Measurements from ENCODE around the gene GALNTL6.

GALNTL6 gene

GRCh38 chr4:172573899-172574298 is 760.7 kb downstream of the GALNTL6 start:
- no peak for DNase-seq (ENCODE audit: low read depth)

GRCh38 chr4:172578712-172579111 is 765.5 kb downstream of the GALNTL6 start:
- no peak for DNase-seq (ENCODE audit: low read depth)

- no peak for DNase-seq (ENCODE audit: low read depth)
Measured at GRCh38 chr4:172584816-172585215, 771.6 kb downstream of the GALNTL6 start.

- no peak for DNase-seq (ENCODE audit: low read depth)
Measured at GRCh38 chr4:172596206-172596605, 783.0 kb downstream of the GALNTL6 start.

GRCh38 chr4:172599554-172599953 is 786.4 kb downstream of the GALNTL6 start:
- DNase-seq (ENCODE audit: low read depth), result no peak

DNA sequence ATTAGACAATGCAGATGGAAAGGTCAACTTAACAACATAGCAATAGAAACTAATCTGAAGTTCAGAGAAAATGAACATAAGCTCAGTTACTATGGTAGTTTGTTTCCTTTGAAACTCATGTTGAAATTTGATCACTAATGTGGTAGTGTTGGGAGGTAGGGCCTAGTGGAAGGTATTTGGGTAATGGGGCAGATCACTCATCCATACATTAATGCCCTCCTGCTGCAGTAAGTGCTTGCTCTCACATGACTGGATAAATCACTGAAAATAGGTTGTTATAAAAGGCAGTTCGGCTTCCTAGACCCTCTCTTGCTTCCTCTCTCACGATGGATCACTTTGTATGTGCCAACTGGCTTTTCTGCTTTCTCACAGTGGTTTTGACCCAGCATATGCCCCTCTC is 788.0 kb downstream of the GALNTL6 start:
- DNase-seq (ENCODE audit: low read depth), result no peak

DNA sequence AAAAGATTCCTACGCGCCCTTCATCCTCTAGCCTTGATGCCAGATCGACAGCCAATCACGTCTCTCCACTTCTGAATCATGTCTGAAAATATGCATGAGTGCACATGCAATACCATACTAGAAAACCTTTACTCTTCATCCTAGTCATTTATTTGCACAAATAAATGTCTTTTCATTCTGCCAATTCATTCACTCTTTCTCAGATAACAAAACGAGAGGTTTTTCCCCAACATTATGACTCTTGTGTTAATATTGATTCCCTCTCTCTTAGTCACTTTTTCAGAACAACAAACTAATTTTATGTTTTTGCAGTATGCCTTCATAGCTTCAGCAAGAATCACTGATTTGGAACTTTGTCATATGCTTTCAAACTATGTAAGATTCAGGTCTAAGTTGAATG is 806.0 kb downstream of the GALNTL6 start:
- DNase-seq (ENCODE audit: low read depth), result no peak

DNA sequence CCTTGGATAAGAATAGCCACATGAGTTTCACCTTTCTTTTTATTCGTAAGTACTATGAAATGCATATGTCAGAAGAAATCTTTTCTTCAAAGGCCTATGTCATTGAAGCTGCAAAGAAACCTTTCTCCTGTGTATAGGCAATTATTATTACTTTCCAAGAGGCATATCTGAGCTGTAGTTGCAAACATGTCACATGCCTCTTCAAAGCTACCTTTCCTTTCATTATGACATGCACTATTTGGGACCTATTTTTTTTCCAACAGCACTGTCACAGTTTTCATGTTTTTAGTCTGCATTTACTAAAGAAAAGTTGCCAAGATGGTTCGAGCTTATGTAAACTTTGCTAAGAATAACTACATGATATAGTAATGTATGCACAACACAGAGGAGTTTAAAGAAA is 806.6 kb downstream of the GALNTL6 start:
- DNase-seq (ENCODE audit: low read depth), result no peak

DNA sequence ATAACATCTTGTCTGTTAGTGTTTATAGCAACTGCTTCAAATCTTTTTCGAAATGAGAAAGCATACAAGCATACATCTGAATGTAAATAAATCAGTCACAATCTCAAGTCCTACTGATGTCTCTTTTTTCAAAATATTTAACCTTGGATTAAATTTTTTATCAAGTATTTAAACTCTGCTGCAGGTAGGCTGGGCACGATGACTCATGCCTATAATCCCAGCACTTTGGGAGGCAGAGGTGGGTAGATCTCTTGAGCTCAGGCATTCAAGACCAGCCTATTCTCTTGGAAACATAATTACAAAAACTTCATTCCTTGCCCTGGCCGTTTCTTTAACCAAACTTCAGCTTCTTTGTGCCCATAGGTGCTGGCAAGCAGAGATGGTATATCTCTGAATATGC is 815.1 kb downstream of the GALNTL6 start:
- DNase-seq (ENCODE audit: low read depth), result no peak

DNA sequence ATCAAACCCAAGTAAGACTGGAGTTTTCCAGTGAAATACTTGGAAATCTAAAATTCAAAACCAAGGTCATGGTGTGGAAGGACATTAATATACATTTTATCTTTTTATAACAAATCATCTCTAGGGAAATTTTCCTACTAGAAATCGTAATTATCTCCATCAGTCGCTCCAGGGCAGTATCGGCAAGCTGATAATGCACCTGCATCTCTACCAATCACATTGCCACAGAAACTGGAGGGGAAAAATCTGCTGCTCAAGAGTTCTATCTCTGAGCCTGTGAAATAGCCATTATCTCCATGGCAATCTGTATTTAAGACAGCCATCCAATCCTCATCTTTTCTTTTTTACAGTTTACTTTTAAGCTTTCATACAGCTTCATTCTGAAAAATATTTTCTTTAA is 817.1 kb downstream of the GALNTL6 start:
- DNase-seq (ENCODE audit: low read depth), result no peak

- DNase-seq (ENCODE audit: low read depth), result no peak
Measured at GRCh38 chr4:172631832-172632231, 818.6 kb downstream of the GALNTL6 start.

DNA sequence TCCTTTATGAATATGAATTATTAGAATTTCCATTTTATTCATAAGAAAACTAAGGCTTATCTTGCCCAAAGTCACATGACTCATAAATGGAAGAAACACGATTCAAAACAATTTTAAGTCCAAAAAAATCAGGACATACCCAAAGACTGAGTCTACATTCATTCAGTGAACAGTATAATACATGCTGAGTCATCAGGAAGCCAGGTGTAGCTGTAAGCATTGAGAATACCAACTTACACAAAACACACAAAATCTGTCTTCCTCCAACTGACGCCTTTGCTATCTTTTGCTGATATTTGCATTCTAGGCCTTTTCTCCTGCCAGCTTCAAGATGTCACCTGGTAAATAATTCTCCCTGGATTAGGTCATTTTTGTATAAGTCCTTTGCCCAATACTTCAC is 835.3 kb downstream of the GALNTL6 start:
- no peak for DNase-seq (ENCODE audit: low read depth)

DNA sequence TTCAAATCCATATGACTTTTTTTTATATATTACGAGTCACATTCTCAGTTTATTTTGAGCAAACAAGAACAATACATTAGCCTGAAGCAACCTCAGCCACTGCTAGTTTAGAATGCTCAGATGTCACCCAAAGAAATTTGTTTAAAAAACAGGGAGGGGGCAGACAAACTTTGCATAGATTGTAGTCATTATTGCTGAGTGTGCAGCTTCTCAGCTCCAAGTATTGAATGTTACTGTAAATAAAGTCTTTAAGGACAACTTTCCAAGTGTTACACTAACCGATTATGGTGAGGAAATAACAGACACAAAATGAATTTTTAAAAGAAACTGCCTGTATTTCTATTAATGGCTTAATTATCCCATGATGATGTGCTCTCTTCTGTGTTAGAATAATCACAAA is 835.9 kb downstream of the GALNTL6 start:
- DNase-seq (ENCODE audit: low read depth), result no peak

GRCh38 chr4:172650758-172651530 is 837.7 kb downstream of the GALNTL6 start:
- no peak for DNase-seq (ENCODE audit: low read depth)

GRCh38 chr4:172651961-172652360 is 838.8 kb downstream of the GALNTL6 start:
- DNase-seq (ENCODE audit: low read depth), result no peak

- no peak for DNase-seq (ENCODE audit: low read depth)
Measured at GRCh38 chr4:172652369-172652768, 839.2 kb downstream of the GALNTL6 start.

- DNase-seq (ENCODE audit: low read depth), result no peak
Measured at GRCh38 chr4:172653676-172654075, 840.5 kb downstream of the GALNTL6 start.

DNA sequence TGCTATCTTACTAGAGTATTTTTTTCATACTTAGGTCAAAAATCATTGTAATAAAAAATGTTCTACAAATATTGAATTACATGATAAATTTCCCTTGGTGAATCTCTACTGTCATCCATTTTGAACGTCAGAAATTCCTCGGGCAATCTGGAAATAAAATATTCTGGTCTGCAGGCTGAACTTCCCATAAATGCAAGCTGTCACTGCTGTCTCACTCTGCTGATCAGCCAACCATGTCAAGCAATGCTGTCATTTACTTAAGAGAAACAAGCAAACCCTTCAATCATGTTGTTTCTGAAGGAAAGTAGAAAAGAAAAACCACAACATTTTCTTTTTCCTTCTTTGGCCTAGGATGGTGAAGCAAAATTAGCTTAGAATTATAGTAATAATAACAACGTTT is 841.3 kb downstream of the GALNTL6 start:
- DNase-seq (ENCODE audit: low read depth), result no peak

GRCh38 chr4:172656055-172656454 is 842.9 kb downstream of the GALNTL6 start:
- DNase-seq (ENCODE audit: low read depth), result no peak

- DNase-seq (ENCODE audit: low read depth), result no peak
Measured at GRCh38 chr4:172657081-172657480, 843.9 kb downstream of the GALNTL6 start.

- no peak for DNase-seq (ENCODE audit: low read depth)
Measured at GRCh38 chr4:172660251-172660650, 847.0 kb downstream of the GALNTL6 start.

- no peak for DNase-seq (ENCODE audit: low read depth)
Measured at GRCh38 chr4:172662113-172662512, 848.9 kb downstream of the GALNTL6 start.

DNA sequence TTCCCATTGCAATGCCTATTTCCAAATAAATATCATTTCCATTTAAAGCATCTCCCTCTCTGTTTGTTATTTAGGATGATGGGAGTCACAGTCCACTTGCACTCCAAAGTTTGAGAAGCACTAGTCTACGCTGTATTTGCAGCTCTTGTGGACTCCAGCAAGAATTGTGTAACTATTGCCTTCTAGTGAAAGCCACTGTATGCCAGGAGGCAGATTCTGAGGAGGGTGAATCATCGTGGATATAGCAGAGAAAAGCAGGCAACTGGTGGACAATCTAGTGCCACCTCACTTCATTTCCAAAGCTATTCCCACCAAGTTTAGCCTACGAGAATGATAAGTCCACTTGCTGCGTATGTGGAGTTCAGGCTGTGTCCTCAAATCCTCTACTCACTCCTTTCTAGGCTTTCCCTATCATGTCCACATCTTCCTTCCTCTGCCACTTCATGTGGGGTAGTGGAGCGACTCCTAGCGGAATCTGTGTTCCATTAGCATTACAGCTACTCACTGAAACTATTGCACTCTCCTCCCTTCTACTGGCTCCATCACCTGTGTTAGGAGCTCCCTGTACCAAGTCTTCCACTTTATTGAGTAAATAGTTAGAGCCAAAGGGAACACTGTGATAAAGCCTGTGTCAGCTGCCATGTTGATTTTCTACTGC is 853.6 kb downstream of the GALNTL6 start:
- no peak for DNase-seq (ENCODE audit: low read depth)

- DNase-seq (ENCODE audit: low read depth), result no peak
Measured at GRCh38 chr4:172674811-172675210, 861.6 kb downstream of the GALNTL6 start.

All from CMK (cell line).